GM19035 (cell line): ENCODE data around the gene GPR153.
A peak's percentile ranks its signal among the peaks of the same experiment; 100 is the strongest.

Experiments used
- ATAC-seq: cut with Tn5 transposase; IDR thresholded peaks from one replicate; pipeline ENCODE4 v1.9.1; 2021; ENCODE audit not compliant: unreplicated experiment

Gene GPR153

DNA sequence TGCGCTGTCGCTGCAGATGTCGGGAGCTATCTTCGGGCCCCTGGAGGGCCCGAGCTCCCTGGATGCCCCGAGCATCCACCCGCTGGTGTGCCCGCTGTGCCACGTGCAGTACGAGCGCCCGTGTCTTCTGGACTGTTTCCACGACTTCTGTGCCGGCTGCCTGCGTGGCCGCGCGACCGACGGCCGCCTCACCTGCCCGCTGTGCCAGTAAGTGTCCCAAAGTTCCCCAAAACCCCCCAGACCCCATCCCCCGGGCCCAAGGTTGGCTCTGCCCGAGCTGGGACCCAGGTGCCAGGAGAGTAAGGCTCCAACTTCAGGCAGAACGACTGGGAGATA is 54.4 kb downstream of the GPR153 start:
- no peak for ATAC-seq

DNA sequence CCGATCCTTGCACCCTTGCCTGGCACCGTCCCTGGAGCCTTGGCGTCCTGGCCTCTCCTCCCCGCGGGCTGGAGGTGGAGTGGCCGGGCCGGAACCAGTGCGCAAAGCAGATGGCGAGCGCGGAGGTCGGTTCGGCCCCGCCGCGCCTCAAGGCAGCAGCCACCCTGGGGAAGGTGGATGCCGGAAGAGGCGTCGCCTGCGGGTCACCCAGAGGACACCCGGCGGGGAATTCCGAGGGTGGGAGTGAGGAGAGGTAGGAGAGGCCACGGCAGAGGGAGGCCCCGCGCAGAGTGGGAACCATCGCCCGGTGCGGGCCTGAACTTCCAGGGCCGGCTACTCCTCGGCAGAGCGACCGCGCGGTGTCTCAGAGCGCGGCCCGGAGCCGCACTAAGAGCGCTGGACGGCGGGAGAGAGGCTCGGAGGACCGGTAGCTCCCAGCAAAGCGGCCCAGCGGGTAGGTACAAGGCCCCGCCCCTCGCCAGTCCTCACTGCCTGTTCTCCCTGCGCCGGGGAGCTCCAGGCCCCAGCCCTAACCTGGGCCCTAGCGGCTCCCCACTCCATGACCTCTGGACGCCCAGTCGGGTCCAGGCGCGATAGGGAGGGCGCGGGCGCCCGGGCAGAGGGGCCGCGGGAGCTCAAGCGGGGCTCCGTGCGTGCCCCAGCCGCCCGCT is 54.9 kb downstream of the GPR153 start, which contains the start of gene RNF207:
Gene RNF207 (plus strand): TSS at position 271 of the 671 bp plus-strand sequence. CDS start 417 bp downstream, outside the sequence.
- ATAC-seq = no peak

DNA sequence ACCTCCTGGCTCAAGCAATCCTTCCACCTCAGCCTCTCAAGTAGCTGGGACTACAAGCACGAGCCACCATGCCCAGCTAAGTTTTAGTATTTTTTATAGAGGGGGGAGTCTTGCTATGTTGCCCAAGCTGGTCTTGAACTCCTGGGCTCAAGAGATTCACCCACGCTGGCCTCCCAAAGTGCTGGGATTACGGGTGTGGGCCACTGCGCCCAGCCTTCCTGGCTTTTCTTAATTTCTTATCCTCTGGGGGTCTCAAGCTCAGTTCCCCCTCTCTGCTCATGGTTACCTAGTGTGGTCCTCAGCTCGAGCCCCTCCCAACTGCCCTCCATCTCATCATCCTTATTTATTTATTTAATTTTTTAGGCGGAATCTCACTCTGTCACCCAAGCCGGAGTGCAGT is 58.6 kb downstream of the GPR153 start:
- no peak for ATAC-seq

DNA sequence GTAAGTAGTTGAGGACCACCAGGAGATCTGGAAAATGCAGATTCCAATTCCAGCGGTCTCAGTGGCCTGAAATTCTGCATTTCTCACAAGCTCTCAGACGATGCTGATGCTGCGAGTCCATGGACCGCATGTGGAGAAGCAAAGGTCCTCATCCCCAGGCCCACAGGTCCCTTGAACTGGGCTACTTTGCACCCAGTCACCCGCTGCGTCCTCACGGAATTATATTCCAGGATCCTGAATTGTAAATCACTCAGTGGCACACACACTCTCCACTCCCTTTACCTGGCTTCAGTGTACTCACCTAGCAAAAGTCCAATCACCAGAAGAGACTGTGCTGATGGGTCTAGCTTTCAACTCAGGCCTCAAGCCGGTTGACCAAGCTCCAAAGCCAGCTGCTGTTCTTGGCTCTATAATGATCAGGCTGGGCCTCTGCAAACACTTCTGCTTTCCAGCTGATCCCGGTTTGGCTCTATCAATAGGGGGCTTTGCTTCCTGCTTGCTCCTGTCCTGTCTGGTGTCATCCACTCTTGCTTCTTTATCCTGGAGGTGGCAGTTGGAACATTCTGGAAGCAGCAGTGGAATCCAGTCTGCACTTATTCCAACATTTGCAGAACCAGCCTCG is 60.6 kb downstream of the GPR153 start:
- ATAC-seq = no peak

DNA sequence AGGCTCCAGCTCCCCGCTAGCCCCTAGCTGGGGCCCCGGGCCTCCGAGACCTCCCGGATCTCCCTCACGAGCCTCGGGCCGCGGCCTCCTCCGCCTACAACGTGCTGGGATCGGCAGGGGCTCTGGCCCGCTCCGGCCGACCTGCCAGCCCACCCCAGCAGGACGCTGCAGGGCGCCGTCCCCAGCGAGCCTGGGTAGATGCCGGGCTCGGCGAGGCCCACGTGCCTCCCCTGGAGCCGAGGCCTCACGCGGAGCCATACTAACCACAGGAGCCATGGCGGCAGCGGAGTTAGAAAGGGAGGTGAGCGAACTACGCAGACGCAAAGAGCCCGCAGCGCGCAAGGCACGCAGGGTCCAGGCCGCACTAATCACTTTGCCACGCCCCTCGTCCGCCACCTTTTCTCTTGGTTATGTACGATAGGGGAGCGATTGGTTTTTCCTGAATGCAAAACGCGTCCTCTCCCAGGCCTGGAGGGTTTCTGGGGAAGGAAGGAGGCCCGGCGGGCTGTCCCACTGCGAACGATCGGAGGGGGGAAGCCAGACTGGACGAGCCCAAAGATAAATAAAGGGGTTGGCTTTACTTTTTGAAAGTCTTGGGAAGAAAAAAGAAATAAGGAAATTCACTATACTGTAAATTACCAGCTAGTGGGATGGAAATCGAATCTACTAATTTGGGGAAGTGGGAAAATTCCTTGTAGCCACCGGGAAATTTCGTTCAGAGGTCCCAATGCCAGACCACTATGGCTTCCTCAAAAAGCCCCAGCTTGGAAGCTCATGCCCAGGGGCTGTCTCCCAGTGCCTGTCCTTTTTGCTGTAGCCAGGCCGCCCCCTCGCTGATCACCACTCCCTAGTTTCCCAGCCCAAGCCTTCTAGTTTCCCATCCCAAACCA is 61.4 kb downstream of the GPR153 start, which contains the start of gene RPL22:
Gene RPL22 (minus strand): TSS at position 298 of the 890 bp plus-strand sequence. CDS start 22 bp downstream, at position 276.
- peak; percentile 95 for ATAC-seq

DNA sequence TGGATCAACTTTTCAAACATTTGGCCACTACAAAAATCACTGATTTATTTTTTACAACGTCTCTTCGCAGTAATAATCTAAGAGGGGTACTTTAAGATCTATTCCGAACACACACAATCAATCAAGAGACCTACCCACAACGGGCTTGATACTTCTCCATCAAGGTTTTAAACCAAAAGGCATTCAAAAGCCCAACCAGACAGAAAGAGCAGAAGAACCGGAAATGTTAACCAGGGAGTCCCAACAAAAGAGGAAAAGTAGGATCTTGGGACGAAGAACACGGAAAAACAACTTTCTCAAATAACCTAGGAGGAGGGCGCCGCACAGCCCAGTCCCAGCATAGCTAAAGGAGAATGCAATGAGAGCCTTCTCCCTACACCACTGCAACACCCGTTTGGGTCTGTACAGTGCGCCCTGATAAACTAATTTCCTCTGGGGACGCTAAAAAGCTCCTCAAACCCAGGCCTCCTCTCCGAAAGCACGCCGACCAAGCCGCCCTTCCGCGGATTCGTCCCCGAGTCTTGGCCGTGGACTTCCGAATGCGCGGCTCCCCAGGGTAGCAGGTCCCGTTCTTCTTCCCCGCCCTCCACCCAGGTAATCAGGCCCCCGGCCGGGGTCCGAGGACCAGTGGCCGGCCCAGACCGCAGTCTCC is 62.1 kb downstream of the GPR153 start:
- peak; percentile 30 for ATAC-seq

DNA sequence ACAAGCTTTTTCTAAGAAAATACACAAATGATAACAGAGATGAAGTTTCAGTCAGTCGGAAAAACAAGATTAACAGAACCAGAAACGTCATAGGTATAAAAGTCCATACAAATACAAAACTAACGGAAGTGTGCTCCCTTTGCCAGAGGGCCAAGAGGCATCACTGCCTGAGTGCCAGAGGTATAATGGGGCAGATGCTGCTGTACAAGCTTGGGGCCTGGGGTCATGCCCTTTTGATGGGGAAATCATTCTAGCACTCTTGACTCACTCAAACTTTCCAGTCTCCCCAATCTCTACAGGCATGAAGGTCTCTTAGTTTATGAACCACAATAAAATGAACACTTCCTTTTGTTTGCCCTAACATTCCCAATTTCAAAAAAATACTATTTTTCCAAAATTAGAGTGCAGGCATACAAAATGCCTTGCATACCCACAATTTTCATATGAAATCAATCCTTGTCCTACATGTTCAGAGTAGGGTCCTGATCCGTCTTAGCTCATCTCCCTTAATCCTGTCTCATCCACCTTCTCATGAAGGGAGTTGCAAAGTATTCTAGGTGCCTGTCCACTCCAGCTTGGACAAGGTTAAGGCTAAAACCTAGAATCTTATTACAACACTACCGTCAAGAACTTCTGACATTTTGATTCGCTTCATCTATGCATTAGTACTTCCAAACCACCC is 63.0 kb downstream of the GPR153 start:
- no peak for ATAC-seq
